NCI-H748 (cell line): ENCODE measurements around the gene RPTOR.
"Not testable (repeated sequence)": the region's sequence is repeated elsewhere in the genome, so short reads cannot be mapped to it uniquely, and the experiment has no call there.

Experiments used
- DNase-seq: peaks from one replicate; lab custom pipeline; 2025; ENCODE audit not compliant: unreplicated experiment; lab: John Stamatoyannopoulos, UW

Gene RPTOR

GRCh38 chr17:80868022-80868609 is 323.5 kb downstream of the RPTOR start:
- no peak for DNase-seq

GRCh38 chr17:80869481-80870145 is 325.0 kb downstream of the RPTOR start:
- no peak for DNase-seq

GRCh38 chr17:80870401-80870800 is 325.8 kb downstream of the RPTOR start:
- no peak for DNase-seq

- no peak for DNase-seq
Measured at GRCh38 chr17:80871341-80871740, 326.7 kb downstream of the RPTOR start.

- no peak for DNase-seq
Measured at GRCh38 chr17:80872001-80872500, 327.4 kb downstream of the RPTOR start.

GRCh38 chr17:80872501-80873306 is 328.1 kb downstream of the RPTOR start:
- DNase-seq: no peak

GRCh38 chr17:80873307-80873951 is 328.8 kb downstream of the RPTOR start:
- no peak for DNase-seq

GRCh38 chr17:80874866-80875445 is 330.3 kb downstream of the RPTOR start:
- no peak for DNase-seq

GRCh38 chr17:80875480-80875995 is 330.9 kb downstream of the RPTOR start:
- not testable (repeated sequence) for DNase-seq

GRCh38 chr17:80876456-80876949 is 331.9 kb downstream of the RPTOR start:
- DNase-seq: not testable (repeated sequence)

- no peak for DNase-seq
Measured at GRCh38 chr17:80876950-80877728, 332.5 kb downstream of the RPTOR start.

- no peak for DNase-seq
Measured at GRCh38 chr17:80877729-80878303, 333.2 kb downstream of the RPTOR start.

- DNase-seq: no peak
Measured at GRCh38 chr17:80878876-80879722, 334.5 kb downstream of the RPTOR start.

- no peak for DNase-seq
Measured at GRCh38 chr17:80879723-80880647, 335.3 kb downstream of the RPTOR start.

- no peak for DNase-seq
Measured at GRCh38 chr17:80880648-80880985, 336.0 kb downstream of the RPTOR start.

- no peak for DNase-seq
Measured at GRCh38 chr17:80881306-80881705, 336.7 kb downstream of the RPTOR start.

- no peak for DNase-seq
Measured at GRCh38 chr17:80882323-80882722, 337.7 kb downstream of the RPTOR start.
